Measurements from ENCODE around the gene MYH11.

The MYH11 gene

DNA sequence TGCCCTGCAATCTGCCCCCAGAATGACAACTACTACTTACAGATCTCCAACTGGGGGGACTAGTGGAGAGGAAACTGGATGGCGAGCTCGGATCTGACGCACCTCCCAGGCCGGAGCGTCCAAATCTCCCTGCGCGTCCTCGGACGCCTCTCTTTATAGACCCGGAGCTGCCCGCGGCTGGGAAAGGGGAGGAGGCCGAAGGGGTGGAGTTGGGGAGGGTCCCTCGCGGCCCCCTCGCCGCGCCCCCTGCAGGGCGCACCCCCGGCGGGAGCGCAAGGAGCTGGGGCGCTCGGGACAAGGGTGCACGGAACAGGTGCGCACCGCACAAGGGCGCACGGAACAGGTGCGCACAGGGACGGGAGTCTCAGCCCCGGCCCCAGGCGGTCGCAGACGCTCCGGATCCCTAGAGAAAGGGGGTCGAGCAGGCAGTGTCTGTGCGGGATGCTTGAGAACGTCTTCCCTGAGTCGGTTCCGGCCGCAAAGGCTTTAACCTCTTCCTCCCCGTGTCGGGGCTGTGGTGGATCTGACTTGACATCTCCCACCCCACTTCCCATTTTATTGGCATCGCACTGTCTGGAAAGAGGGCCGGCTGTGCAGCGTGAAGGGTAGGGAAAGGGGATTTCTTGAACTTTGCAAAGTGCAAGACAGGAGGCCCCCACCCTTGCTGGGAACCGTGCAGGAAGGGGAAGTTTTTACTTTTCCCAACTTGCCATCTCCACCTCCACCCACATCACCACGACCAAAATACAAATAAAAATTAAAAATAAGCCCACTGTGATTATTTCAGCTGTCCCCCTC is at the start of gene MYH11:
MYH11 (minus strand) TSS at position 128 of the 798 bp plus-strand sequence. CDS start 18,776 bp downstream, outside the sequence.
- DNase-seq (ENCODE audit: low spot score), result peak; percentile 45

DNA sequence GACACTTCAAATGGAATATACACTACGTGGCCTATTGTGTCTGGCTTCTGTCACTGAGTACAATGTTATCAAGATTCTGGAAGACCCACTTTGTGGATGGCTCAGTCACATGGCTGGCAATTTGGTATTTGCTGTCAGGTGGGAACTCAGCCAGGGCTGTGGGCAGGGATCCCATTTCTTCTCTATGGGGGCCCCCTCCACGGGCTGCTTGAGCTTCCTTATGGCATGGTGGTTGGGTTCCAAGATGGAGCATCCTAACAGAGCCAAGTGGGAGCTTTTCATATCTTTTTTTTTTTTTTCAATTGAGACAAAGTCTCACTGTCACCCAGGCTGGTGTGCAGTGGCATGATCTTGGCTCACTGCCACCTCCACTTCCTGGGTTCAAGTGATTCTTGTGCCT is 49.6 kb upstream of the MYH11 start:
- DNase-seq (ENCODE audit: low spot score), result no peak

DNA sequence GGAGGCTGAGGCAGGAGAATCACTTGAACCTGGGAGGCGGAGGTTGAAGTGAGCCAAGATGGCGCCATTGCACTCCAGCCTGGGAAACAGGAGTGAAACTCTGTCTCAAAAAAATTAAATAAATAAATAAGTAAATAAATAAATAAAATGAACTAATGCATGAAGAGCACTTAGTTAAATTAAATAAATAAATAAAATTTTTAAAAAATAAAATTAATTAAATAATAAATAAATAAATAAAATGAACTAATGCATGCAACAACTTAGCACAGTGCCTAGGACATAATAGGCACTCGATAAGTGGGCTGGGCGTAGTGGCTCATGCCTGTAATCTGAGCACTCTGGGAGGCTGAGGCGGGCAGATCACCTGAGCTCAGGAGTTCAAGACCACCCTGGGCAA is 47.1 kb upstream of the MYH11 start:
- DNase-seq (ENCODE audit: low spot score), result no peak

DNA sequence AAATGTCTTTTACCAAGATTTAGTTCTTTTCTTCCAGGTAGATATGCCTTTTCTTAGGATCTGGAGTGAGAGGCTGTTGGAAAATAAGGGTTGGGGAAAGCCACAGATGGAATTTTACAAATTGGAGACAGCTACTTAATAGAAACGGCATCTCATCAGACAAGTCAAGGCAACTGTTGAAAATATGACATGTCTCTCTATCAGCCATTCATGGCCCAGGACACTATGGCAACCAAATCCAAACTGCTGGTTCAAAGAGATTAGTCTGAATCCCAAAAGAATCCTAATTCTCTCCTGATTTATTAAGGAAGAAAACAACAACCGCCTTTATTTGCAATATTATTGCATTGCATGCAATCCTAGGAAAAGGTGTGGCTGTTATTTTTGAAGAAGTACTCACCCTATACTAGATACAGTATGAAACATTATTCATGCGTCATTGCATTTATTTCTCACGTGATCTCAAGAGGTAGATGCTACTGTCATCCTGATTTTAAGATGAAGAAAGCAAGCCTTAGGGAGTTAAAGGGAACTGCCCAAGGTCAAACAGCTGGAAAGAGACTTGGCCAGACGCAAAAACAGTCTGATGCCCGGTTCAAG is 44.2 kb upstream of the MYH11 start:
- DNase-seq (ENCODE audit: low spot score), result no peak

DNA sequence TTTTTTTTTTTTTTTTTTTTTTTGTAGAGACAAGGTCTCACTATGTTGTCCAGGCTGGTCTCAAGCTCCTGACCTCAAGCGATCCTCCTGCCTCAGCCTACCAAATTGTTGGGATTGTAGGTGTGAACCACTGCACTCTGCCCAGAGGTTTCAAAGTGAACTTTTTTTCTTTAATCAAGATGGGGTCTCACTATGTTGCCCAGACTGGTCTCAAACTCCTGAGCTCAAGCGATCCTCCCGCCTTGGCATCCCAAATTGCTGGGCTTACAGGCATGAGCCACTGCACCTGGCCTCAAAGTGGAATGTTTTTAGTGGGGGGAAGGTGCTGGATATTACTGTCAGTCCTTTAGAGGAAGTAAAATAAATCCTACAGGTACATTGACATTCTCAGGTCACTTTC is 43.5 kb upstream of the MYH11 start:
- DNase-seq (ENCODE audit: low spot score), result no peak

DNA sequence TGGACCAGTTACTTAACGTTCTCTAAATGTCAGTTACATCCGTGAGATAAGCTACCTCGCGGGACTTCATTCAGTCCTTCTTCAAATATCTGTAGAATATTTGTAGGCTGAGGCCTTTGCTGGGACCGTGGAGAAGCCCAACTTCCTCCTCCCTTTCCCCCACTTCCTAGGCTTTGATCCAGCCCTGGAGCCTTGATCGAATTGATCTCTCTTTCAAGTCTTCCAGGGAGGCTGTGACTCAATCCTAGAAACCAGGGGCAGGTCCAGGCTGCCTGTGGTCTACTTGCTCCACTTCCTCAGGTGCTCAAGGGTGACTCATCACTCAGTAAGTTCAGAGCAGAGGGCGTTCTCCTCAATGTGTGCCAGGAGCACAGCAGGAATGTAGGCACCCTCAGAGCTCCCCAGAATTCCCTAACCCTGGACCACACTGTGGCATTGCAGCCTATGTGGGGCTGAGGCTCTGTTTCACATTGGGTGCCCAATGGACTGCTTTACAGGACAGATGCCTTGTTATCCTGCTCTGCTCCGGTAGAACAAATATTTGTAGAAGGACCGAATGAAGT is 42.8 kb upstream of the MYH11 start:
- DNase-seq (ENCODE audit: low spot score), result no peak

DNA sequence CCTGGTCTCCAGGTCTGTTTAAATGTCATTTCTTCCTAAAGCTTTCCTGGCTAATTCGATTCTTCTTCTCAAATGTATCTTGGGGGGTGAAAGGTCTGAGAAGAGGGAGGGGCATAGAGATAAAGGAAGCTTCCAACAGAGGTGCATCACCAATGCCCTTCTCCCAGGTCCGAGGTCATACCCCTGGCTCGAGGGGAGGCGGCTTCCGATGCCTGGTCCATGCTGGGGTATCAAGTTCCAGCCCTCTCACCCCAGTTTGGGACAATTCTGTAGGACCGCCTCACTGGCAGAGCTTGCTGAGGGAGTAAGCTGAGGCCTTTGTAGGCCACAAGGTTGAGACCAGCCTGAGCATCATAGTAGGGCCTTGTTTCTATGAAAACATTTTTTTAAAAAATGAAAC is 41.8 kb upstream of the MYH11 start:
- no peak for DNase-seq (ENCODE audit: low spot score)

DNA sequence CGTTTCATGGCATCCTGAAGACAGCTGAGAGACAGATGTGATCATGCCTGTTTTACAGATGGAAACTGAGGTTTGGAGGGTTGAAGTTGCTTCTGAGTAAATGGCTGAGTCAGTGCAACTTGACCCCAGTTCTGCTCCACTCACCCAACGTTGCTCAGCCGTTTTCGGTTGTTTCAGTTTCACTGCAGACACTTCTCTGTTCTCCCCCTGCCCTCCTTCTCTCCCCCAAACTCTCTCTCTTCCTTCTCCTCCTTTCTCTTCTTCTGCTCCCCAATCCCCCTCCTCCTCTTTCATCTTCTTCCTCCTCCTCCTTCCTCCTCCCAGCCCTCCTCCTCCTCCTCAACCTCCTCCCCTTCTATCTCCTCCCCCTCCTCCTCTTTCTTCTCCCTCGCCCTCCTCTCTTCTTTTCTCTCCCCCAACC is 41.0 kb upstream of the MYH11 start:
- peak; percentile 21 for DNase-seq (ENCODE audit: low spot score)

DNA sequence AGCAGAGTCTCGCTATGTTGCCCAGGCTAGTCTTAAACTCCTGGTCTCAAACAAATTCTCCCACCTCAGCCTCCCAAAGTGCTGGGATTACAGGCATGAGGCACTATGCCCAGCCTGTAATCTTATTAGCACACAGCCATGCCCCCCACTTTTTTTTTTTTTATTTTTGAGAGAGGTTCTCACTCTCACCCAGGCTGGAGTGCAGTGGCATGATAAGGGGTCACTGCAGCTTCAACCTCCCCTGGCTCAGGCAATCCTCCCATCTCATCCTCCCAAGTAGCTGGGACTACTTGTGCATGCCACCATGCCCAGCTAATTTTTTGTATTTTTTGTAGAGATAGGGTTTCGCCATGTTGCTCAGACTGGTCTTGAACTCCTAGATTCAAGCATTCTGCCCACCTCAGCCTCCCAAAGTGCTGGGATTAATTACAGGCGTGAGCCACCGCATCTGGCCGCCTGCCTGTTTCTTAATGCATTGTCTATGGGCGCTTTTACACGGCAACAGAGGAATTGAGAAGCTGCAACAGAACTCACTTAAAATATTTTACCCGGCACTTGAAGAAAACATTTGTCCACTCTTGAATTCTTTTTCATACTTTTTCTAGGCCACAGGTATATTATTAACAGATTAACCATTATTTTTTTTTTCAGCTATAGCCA is 40.4 kb upstream of the MYH11 start:
- DNase-seq (ENCODE audit: low spot score), result no peak

DNA sequence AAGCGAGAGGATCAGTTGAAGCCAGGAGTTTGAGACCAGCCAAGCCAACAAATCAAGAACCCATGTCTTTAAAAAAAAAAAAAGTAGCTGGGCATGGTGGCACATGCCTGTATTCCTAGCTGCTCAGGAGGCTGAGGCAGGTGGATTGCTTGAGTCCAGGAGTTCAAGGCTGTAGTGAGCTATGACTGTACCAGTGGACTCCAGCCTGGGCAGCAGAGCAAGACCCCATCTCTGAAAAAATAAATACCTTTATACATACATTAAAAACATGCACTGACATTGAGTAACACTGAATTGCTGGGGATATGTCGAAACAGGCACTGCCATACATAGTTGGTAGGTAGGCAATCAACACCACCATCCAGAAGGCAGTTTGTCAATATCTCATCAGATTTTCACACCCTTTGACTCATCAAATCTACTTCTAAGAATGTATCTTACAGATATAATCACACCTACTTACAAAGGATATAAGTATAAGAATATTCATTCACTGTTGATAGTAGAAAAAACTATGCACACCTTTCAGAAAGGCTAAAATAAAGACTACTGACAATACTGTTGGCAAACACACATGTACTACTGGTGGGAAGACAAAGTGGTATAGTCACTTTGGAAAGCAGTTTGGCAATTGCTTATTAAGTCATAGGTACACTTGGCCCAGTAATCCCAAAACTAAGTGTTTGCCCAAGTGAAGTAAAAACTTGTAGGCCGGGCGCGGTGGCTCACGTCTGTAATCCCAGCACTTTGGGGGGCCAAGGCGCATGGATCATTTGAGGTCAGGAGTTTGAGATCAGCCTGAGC is 37.9 kb upstream of the MYH11 start:
- no peak for DNase-seq (ENCODE audit: low spot score)

DNA sequence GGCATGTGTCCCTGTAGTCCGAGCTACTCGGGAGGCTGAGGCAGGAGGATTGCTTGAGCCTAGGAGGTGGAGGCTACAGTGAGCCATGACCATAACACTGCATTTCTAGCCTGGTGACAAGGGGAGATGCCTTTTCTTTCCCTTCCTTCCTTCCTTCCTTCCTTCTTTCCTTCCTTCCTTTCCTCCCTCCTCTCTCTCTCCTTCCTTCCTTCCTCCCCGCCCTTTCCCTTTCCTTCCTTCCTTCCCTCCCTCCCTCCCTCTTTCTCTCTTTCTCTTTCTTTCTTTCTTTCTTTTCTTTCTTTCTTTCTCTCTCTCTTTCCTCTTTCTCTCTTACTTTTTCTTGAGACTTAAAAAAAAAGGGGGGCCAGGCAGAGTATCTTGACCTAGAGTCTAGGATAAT is 34.7 kb upstream of the MYH11 start:
- no peak for DNase-seq (ENCODE audit: low spot score)

DNA sequence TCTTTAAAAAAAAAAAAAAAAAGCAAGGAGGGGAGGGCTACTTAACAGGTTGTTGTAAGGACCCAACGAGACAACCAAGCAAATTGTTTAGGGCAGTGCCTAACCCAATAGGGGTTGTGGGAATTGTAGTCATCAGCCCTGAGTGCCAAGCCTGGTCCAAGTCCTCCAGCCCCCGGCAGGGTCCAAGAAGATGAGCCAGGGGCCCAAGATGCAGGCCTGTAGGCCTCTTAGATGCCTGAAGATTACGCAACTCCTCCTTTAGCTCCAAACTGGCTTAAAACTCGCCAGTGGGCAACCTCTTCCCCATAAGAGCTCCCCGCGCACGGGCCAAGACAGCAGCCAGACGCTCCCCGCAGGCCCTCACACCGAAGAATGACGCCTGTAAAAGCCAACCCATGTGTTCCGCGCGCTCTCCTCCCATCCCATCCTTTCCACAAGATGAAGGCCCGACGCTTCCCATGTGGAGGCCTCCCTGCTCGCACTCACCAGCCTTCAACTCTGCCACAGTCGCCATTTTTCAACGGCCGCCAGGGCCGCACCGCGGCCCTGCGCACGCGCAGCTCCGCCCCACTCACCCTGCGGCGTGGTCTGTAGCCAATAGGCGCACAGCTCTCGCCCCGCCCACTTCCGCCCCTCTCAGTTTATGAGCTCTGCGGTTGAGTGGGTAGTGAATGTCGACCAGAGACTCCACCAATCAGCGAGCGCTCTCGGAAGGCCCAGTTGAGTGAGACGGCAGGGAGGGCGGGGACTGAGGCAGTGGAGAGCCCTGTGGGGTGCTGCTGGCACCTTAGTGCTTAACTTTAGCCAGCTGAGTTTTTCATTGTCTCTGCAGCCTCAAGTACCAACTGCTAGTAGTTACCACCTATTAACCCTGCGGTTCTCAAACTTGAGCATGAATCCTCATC is 31.5 kb upstream of the MYH11 start, which contains the start of gene CEP20:
CEP20 (minus strand) TSS at position 532 of the 905 bp plus-strand sequence; CDS start at position 514, 18 bp downstream.
- DNase-seq (ENCODE audit: low spot score), result peak; percentile 100

DNA sequence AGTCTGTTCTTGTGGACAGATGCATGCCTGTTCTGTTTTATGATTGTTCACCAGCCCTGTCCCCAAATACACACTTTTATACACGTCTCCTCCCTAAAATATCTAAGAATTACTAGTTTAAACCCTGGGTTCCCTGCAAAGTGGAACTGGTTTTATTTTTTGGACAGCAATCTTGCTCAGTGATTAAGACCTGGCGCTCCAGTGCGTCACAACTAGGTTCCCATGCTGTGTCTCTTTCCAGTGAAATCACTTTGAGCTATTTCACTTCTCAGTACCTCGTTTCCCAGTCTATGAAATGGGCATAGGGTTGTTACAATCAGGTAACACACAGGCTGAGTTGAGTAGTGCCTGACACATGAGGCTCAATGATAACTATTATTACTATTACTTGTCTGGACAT is 30.5 kb upstream of the MYH11 start:
- no peak for DNase-seq (ENCODE audit: low spot score)

DNA sequence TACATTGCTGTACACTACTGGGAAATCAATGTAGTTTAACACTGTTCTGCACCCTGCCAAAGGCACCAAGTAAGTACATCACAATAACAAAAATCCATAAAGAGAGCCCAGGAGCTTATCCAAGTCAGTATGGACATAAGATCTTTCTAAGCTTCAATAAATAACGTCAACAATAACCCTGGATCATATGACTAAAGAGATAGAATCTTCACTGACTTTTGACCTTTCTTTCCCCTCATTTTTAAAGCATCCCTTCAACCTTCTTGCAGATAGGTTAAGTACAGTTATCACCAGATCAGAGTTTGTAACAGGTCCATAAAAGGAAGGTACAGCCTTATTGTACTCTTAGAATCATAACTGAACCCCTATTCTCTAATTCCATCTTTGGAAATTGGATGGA is 29.2 kb upstream of the MYH11 start:
- no peak for DNase-seq (ENCODE audit: low spot score)

DNA sequence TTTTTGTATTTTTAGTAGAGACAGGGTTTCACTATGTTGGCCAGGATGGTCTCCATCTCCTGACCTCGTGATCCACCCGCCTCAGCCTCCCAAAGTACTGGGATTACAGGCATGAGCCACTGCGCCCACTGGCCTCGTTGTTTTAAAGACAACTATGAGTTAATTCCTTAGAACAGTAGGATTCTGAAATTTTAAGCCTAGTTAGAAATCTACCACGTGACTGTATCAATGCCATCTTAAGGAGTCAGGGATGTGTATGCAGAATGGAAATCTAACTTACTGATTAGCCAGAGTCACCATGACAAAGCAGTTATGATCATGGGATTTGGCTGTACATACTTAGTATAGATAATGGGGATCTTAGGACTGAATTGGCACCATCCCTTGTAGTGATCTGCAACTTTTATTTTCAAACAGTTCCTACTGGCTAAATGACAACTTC is 28.8 kb upstream of the MYH11 start:
- DNase-seq (ENCODE audit: low spot score), result no peak

DNA sequence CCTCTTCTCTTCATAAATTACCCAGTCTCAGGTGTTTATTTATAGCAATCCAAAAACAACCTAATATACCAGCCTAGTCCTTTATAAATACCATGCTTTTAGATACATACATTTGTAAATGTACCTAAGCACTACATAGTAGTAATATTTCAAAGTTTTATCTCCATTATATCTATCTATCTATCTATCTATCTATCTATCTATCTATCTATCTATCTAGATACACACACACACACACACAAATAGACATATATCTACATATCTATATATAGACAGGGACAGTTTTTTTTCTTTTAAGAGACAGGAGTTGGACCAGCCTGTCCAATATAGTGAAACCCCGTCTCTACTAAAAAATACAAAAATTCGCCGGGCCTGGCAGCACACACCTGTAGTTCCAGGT is 25.7 kb upstream of the MYH11 start:
- DNase-seq (ENCODE audit: low spot score), result no peak

DNA sequence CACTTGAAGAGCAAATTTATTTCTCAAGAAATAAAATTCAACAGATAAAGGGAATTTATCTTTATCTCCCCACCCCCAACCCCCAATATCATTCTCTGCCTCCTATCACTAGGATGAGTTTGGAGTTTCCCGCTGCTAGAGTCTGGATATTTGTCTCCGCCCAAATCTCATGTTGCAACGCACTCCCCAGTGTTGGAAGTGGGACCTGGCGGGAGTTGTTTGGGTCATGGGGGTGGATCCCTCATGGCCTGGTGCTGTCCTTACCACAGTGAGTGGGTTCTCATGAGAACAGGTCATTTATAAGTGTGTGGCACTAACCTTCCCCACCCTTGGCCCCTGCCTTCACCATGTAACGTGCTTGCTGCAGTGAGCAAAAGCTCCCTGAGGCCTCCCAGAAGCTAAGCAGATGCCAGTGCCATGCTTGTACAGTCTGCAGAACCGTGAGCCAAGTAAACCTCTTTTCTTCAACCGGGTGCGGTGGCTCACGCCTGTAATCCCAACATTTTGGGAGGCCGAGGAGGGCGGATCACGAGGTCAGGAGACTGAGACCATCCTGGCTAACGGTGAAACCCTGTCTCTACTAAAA is 25.1 kb upstream of the MYH11 start:
- DNase-seq (ENCODE audit: low spot score), result no peak

DNA sequence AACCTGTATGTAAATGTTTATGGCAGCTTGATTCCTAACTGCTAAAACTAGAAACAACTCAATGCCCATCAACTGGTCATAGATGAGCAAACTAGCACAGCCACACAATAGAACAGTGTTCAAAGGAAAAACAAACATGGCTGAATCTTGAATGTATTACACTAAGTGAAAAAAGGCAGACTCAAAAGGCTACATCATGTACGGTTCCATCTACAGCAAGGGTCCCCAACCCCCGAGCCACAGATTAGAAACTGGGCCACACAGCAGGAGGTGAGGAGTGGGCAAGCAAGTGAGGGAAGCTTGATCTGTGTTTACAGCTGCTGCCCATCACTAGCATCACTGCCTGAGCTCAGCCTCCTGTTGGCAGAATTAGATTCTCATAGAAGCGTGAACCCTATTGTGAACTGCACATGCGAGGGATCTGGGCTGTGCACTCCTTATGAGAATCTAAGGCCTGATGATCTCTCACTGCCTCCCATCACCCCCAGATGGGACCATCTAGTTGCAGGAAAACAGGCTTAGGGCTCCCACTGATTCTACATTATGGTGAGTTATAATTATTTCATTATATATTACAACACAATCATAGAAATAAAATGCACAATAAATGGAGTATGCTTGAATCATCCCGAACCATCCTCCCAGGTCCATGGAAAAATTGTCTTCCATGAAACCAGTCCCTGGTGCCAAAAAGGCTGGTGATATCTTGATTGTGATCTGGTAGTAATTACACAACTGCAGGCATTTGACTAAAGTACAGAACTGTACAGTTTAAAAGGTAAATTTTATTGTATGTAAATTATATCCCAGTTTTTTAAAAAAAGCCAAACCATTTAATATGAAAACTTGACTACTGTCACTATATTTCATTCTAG is 23.8 kb upstream of the MYH11 start:
- no peak for DNase-seq (ENCODE audit: low spot score)

DNA sequence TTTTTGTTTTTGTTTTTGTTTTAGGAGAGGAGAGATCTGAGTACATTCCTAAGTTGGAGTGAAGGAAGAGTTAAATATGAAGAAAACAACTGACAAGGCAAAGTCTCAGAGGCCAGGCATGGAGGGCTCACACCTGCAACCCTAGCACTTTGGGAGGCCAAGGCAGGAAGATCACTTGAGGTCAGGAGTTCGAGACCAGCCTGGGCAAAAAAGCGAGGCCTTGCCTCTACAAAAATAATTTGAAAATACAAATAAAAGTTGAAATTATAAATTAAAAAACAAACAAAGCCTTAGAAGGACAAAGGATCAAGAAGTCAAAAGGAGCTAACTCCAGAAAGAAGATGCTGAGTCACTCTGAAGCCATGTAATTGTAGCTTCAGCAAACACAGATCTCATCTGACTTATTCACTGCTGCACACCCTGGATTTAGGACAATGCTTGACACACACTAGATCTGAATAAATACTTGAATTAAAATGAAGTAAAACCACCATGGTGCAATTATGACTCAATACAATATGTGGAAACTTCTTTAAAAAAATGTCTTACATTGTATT is 22.5 kb upstream of the MYH11 start:
- no peak for DNase-seq (ENCODE audit: low spot score)

Measured in germinal center (tissue), 1 donor.